T-helper 1 cell treated with Interleukin-12 subunit alpha and Interleukin-12 subunit beta and Interleukin-4 antibody, amounts not matched to agents 30 ng/mL and 1 ng/mL, for 36 hours (primary cell): ENCODE measurements around the gene JDP2. TPM values are rescaled to one million over a fixed set of nuclear protein-coding genes. Genes with fewer than 3 reads are reported as not detected.

Source experiments
- intact Hi-C: fragments of 100-400 bp; cut with micrococcal nuclease; formaldehyde crosslinking; loops from one replicate; pipeline ENCODE4 v1.15.1; 2024
- total RNA-seq: library from RNA; stranded (reverse); gene quantifications from 2 replicates; pipeline ENCODE4 v1.2.3, GENCODE V29; 2022

Gene JDP2
- total RNA-seq, 1 donor from 2014 or later, result 4.0 TPM

DNA sequence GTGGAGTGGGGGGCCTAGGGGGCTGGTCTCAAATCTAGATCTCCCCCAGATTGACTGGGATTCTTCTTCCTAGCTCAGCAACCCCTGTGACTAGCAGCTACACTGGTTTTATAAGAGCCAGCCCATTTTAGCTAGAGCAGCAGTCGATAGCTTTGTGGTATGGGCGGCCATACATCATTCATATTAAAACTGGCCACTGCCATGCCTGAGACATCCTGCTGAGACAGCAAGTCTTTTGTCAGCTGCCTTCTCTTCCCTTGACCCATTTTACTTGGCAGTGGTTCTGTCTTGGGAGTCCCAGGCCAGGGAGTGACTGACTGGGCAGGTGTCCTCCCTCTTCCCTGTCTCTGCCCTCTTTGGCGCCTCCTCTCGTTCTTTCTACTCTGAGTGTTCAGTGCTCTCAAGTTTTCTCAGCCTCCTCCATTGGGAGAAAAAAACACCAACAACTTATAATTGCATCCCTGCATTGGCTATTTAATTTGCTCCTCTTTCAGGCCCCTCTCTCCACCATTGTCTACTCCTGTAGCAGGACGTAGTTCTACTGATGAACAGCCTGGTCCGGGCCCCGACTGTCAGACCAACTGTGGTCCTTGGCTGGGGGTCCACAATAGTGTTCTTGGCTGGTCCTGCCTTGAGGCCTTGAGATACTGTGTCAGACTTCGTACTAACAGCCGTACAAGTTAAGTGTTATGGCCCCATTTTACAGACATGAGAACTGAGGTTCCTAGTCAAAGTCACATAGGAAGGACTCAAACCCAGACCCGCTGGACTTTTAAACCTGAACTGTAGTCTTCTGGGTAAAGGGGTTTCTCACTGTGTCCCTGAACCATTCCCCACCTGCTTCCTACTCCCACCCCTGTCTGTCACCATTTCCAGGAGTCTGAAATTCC lies 18.3 kb upstream of the JDP2 start:
- intact Hi-C loops, result no loop called here

DNA sequence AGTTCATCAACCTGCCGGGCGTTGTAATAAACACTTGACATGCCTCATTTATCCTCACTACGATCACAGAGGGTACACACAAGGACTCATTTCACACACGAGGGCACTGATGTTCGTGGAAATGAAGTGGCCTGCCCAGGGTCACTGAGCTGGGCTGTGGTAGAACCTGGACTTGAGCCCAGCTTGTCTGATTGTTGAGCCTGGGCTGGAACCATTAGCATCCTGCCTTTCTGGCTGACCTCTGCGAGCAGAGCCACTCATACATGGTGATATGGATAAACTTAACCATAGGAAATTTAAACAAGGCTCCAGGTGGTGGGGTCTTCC lies 16.6 kb upstream of the JDP2 start:
- intact Hi-C loops, result no loop called here

DNA sequence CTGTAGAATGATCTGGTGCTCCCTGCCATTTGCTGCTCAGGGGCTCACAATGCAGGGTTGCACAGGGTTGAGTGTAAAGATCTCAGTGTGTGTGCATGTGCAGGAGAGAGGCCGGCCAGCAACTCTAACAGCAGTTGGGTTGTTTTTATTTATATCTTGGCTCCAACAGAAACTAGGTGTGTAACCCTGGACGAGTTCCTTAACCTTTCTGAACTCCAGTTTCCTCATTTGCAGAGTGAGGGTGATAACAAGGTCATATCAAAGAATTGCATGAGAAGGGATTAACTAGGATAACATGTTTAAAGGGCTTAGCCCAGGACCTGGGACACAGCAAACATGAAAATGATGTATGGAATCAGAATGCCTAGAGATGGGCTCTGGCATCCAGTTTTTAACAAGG lies 14.8 kb upstream of the JDP2 start:
- intact Hi-C loops, result no loop called here

DNA sequence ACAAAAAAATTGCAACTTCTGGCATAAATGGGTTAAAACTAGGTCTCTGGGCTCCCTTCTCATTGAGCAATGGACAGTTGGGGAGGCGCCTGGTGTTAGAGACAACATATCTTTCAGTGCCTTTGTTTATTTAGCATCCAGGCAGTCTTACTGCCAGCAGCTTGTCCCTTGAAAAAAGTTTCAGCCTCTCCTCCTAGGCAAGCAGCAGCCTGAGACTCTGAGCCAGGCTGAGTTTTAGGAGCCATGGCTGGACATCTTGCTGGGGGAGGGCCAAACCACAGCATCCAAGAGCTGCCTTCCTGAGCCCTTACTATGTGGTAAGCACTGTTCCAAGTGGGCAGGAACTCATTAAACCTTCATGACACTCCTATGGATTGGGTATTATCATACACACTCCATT lies 10.1 kb upstream of the JDP2 start:
- intact Hi-C loops, result loop anchor here (2.0 to 5.0 kb wide), 6 partner anchors 69 to 291 kb away; partner anchors contain the start of gene NEK9

DNA sequence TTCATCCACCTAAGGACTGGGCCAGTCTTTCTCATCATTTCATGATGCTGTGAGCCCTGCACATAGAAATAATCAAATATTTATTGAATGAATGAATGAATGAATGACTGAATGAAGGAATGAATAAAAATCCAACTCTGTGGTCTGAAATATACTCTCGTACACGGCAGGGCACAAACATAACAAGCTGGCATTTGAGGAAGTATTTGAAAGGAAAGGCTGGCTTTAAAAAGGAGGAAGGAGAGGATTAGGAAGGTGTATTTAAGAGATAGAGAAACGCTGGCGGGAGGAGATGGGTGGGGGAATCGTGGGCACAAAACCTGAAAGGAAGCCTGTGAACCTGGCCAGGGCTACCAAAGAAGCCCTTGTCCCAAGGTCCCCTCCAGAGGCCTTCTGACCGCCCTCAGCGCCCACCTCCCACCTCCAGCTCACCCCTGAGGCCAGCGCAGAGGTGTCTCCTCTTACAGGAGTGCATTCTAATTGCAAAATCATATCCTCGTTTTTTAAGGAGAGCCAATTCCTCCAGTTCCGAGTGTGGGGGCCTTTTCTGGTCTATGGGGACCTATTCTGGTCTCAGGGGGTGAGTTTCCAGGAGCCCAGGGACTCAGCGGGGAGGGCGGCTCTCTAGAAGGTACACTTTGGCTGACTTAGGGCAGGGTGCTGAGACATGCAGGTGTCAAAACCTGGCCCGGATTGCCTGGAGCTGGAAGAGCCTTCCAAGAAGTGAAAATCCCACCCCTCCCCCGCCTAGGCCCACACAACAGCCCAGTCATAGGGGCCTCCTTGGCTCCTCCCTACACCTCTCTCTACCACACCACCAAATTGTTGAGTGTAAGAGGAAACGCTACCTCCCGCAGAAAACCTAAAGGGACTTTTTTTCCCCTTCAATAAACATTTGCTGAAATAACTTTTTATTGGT lies 8.7 kb upstream of the JDP2 start:
- intact Hi-C loops, result loop anchor here (1.0 to 5.0 kb wide), 7 partner anchors 8 to 292 kb away; partner anchors contain the start of gene NEK9

DNA sequence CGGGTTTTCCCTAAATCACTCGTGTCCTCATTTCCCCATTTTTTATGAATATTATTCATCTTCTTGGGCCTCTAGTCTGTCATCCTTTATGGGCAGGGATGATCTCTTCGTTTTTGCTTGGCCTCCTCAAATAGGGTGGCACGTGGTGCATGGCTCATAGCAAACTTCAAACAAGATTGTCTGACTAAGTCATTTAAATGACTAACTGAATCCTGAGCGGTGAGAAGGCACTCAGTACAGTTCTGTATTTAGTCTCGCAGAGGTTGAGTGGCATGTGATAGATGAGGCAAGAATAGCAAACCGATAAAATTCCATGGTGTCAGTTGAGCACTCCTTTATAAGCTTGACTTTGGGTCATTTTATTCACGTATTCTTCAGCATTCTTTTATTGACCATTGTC lies 5.7 kb upstream of the JDP2 start:
- intact Hi-C loops, result loop anchor here (10.0 kb wide), 1 partner anchor 117 kb away; no protein-coding TSS in a partner anchor

DNA sequence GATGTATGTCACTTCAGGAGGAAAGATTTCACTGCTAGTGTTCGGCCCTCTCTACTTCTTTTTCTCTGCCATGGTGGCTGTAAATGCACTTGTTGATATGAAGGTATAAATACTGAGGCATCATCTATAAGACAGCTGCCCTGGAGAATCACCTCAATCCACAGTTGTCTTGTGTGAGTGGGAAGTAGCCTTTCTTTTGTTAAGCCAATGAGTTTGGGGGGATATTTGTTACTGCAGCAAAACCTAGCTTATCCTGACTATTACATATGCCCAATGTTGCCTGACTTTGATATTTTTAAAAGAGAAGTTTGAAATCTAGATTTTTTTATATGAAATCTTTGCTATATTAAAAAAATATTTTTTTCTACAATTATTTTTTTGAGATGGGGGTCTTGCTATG lies 3.3 kb upstream of the JDP2 start:
- intact Hi-C loops, result loop anchor here (10.0 kb wide), 1 partner anchor 120 kb away; no protein-coding TSS in a partner anchor

DNA sequence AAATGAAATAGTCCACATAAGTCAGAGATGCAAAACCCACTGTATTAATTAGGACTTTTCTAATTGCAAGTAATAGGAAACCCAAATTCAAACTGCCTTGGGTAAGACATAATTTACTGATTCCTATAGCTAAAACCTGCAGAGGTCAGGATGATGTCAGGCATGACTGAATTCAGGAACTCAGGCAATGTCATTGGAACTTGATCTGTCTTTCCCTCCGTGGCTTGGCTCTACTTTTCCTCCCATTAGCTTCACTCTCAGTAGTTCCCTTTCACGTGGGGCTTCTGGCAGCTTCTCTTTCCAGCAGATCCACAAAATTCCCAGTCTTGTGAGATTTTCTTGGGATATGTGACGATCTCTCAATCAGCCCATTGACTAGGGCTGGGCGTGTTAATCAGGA lies 2.4 kb upstream of the JDP2 start:
- intact Hi-C loops, result loop anchor here (10.0 kb wide), 1 partner anchor 121 kb away; no protein-coding TSS in a partner anchor

DNA sequence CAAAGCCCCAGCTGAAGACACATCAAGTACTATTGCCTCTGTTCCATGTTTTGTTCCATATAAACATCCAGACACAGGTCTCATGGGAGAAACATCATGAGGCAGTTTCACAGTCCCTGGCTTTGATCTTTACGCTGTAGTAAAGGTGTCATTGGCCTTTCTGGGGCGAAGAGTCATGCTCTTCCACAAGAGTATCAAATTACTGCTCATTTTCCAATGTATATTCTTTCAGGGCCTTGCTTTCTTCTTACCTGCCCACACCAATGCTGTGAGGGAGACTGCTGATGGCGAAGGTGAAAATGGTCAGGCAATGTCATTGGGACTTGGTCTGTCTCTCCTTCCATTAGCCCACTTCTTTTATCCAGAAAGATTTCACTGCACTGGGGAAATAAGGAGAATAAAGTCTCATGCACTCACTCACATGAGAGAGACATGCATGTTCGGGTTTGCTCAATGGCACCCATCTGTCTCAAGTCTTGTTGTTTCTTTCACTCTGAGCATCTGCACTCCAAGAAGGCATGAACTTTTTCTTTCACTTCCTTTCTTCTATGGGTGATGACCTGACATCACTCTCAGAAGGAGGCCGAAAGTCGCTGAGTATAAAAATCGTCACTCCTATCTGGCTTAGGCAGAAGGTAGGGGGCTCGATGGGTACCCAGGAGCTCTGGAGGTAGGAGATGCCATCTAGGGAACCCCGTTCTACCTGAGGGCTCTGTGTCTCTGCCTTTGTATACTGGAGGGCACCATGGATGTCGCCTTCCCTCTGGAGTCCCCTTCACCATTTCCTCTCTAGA lies 1.3 kb upstream of the JDP2 start:
- intact Hi-C loops, result loop anchor here (1.0 to 10.0 kb wide), 4 partner anchors 7 to 122 kb away; no protein-coding TSS in a partner anchor

DNA sequence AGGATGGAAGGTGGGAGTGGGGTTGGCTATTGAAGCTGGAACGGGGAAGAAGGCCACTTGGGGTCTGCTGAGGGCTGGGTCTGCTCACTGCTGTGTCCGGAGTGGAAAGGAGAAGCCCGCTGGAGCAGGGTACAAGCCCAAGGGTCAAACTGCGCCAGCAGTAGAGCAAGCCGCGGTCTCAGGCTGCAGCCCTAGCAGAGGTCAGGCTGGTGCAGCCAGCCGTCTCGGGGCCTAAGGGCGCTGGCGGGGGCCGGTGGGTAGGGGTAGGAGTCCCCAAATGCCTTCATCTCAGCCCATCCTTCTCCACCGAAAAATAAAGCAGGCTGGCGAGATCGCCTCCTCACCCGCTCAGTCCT lies 718 bp upstream of the JDP2 start:
- intact Hi-C loops, result loop anchor here (1.0 to 10.0 kb wide), 4 partner anchors 8 to 122 kb away; no protein-coding TSS in a partner anchor

DNA sequence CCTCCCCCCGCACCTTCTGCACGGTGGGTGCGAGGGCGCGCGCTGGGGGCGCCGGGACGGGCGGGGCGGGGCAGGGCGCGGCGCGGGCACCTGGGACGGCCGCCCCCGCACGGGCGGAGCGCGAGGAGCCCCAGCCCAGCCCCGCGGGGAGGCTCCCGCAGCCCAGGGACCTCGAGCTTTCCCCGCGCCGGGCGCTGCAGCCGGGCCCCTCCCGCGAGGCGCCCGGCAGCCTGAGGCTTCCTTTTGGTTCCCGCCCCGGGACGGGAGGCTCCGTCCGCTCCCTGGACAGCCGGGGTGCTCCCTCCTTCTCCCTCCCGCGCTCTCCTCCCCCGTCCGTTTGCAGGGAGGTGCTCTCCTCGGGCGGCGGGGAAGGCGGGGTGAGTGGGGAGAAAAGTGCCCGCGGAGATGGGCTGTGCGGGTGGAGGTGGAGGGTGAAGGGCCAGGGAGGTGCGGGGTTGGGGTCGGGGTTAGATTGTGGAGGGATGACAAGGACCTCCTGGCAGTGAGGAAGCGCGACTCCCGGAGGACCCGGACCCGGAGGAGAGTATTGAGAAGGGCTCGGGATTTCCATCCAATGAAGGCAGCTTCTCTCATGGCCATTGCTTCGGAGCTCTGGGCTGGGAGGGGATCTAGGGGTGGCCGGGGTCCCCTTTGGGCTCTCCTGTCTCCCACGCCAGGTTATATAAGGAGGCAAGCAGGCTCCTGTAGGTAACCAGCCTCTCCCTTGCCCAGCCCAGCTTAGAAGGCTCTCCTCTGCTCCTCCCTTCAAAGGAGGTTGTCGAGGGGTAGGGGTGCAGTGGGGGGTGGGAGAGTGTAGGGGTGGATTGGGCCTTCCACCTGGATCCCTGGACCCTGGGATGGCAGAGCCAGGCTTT lies 645 bp downstream of the JDP2 start:
- intact Hi-C loops, result loop anchor here (10.0 kb wide), 1 partner anchor 124 kb away; no protein-coding TSS in a partner anchor

DNA sequence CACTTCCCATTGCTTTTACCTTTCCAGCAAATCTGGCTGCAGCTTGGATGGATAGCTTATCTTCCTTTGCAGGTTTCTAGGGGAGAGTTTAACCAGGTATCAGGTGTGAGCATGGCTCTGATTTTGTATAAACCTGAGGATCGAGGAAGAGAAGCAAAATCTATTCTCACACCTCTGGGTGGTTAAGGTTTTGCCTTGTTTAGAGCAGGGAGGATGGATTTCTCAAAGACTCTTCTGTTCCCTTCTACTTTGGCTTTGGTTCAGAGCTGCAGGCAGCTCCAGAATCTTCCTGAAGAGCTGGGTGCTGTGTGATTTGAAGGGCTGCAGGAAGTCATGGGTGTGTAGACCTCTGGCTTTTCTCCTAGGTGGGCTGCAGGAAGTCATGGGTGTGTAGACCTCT lies 1.7 kb downstream of the JDP2 start:
- intact Hi-C loops, result loop anchor here (10.0 kb wide), 1 partner anchor 125 kb away; no protein-coding TSS in a partner anchor

DNA sequence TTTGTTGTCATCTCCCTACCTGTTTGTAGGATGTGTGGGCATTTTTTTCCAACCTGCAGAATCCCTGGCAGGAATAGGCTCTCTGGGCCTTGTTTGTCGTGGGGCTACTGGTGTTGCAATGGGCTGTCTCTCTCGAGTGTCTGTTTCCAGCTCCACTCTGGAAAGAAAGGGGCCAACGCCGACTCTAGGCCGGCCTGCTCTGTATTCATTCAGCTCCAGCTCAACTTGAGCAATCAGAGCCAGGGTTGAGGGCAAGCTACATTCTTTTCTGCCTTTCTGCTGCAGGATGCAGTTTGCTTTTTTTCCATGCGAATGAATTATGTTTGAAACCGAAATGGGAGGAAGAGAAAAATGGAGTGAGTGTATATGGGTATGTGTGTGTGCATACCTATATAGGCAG lies 2.3 kb downstream of the JDP2 start:
- intact Hi-C loops, result no loop called here

DNA sequence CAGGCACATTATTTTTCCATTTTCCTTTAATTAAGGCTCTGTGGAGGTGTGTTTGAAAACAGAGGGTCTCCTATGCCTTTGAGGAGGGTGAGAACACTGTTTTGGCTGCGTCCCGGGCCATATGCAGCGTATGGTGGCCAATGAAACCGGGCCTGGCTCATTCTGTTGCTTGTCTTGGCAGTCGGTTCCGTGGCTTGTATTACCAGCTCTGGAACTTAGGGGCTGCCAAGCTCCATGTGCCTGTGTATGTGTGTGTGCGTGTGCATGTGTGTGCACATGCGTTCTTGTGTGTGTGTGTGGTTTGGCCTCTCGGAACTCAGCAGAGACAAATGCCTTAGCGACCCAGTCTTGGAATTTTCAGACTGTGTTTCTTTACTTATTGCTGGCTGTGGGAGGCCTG lies 2.7 kb downstream of the JDP2 start:
- intact Hi-C loops, result no loop called here

DNA sequence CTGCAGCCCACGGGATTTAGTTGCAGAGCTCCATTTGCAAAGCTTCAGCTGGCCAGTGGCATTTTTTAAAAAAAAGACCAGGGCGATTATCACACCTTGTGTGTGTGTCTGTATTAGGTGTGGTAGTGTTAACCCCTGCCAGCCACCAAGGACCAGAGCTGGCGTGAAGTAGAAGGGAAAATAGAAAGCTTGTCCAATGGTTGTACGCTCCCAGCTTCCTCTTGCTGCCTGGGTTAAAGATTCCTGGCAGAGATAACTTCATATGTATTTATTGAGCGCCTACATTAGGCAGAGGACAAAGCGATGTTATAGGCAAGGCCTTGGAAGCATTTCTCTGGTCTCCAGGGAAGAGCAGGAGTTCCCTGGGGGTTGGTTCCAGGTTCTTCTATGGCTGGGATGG lies 3.2 kb downstream of the JDP2 start:
- intact Hi-C loops, result no loop called here

DNA sequence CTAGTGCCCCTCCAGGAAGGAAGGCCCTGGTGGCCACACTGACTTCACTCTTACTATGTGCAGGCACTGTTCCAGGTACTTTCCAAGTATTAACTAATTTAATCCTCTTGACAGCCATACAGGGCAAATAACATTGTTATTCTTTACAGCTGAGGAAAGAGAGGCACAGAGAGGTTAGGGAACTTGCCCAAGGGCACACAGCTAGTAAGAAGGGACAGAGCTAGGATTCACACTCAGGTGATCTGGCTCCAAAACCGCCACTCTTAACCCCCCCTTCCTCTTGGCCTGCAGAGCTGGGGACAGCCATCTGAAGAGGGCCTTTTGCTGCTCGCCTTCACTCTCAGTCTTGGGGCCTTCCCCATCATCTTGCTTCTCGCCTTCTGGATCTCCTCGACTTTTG lies 4.0 kb downstream of the JDP2 start:
- intact Hi-C loops, result no loop called here

DNA sequence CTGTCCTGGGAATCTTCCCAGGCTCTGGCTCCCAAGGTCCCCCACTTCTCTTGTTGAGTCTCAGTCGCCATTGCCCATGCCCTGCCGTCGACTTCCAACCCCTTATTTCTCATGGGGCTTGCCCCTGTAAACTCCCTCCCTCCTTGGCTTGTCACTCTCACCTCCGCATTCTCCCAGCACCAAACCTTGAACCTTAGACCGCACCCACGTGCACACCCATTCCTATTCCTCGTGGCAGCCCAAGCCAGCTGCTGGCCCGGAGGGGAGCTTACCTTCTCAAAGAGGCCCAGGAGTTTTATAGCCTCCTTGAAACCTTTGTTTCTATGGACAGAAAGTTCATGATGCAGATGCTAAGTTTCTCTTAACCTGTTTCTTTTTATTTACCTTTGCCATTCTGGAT lies 4.6 kb downstream of the JDP2 start:
- intact Hi-C loops, result no loop called here

DNA sequence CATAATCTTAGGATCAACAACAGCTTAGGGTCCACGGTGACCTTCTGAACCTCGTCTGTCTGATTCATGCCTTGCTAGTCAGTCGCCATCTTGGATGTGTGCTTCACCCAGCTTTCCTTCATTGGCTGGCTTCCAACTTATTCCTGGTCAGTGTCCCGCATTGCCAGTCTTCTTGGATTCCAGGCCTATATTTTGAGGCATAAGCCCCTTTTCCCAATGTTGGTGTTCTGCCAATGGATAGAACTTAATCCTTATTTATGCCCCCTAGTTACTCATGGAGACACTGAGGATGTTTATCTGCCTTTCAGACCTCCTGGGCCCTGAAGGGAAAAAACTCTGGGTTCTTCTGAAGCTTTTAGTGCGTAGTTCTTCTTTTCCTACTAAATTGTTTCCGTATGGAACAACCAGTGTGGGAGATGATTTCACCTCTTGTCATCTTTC lies 5.8 kb downstream of the JDP2 start:
- intact Hi-C loops, result no loop called here

DNA sequence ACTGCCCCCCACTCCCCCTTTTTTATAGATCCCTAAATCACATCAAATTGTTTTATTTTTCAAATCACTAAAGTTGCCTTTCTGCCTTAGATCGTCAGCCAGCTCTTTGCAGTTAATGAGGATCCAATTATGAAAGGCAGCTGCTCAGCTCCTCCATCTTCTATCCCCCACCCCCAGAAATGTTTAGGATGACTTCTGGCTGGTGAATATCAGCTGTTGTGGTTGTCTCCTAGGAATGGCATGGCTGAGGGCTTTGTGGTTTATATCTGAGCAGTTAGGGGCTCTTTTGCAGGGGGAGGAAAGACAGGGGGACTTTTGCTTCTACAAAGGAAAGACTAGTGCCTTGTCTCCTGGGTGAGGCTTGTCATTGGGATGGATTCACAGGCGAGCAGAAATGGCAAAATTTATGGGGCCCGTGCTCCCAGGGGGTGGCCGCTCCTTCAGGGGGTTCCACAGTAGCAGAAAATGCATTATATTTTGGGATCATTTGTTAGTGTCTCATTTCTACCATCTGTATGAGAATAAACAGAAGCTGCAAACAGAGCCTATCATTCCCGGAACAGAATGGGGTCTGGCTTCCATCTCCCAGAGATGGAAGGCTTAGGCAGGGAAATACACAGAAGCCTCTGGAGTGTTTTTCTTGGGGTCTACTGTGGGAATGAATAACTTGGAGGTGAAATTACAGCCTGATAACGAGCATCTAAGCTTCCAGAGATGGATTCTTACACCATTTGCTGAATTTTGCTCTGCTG lies 6.5 kb downstream of the JDP2 start:
- intact Hi-C loops, result no loop called here
